Right atrium auricular region (tissue), 2 donors: ENCODE results near the gene OOSP4A. TPM values are rescaled to one million over a fixed set of nuclear protein-coding genes. Genes with fewer than 3 reads are reported as not detected.

Experiments
- DNase-seq: peaks from one replicate; pipeline ENCODE4 v3.0.0-alpha.2; 2019; ENCODE audit warnings: low spot score
- H3K27ac ChIP-seq, 2 donors: fragments of 200-600 bp; sonication (generic); 1 replicate in 1 of 2; 2 replicates in 1 of 2; pipeline ENCODE4 v1.5.1; 2016 to 2019
- H3K27me3 ChIP-seq, 2 donors: fragments of 200-600 bp; sonication (generic); one replicate each; pipeline versions ENCODE4 v1.5.1 to v1.6.0; 2017 to 2019
- H3K36me3 ChIP-seq: fragments of 200-600 bp; sonication (generic); one replicate; pipeline ENCODE4 v1.5.1; 2016
- H3K4me1 ChIP-seq, 2 donors: fragments of 200-600 bp; sonication (generic); one replicate each; pipeline versions ENCODE4 v1.5.1 to v1.6.0; 2017 to 2019
- H3K4me3 ChIP-seq, 2 donors: fragments of 200-600 bp; sonication (generic); 1 replicate in 1 of 2; 2 replicates in 1 of 2; pipeline ENCODE4 v1.5.1; 2017 to 2019; ENCODE audit warnings: mild to moderate bottlenecking in 1 of 2, moderate library complexity in 1 of 2
- H3K9me3 ChIP-seq, 2 donors: fragments of 200-600 bp; sonication (generic); one replicate each; pipeline ENCODE4 v1.5.1; 2019
- total RNA-seq, 2 donors: library from RNA; depleted of rRNA; stranded (reverse); fragments of >200 nt; gene quantifications; one replicate each; pipeline ENCODE4 v1.1.0, GENCODE V29; 2016
- TF ChIP-seq, protein P1 (sequence below), 2 donors: fragments of 200-600 bp; sonication (generic); IDR thresholded peaks; one replicate each; pipeline ENCODE4 v1.5.1; 2019; ENCODE audit warnings: antibody characterized with exemption in 2 of 2

OOSP4A gene
- total RNA-seq, 2 donors from 2014 or later: not detected

DNA sequence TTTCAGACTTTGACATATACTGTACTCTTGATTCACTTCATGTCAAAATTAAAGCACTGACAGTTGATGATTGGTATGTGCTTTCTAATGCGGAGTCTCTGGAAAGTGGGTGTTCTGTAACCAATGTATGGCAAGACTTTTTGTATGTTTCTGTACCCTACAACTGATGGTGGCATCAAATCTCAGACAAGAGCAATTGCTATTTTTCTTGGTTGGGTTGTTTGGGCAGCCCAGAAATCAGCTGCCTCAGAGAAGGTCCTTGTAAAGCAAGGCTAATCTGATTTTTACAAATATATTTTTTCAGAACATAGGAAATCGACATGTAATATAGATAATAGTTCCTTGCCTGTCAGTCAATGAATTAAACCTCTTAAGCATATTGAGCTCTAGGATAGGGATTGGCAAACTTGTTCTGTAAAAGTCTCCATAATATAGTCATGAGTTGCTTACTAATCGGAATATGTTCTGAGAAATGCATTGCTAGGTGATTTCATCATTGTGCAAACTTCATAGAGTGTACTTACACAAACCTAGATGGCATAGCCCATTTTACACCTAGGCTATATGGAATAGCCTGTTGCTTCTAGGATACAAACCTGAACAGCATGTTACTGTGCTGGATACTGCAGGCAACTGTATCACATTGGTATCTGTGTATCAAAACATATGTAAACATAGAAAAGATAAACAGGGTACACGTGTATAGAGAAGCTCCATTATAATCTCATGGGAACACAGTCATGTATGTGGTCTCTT is 10.2 kb upstream of the OOSP4A start:
- Histone ChIP-seq H3K36me3 (no peaks in the 10 kb centered on the region), H3K4me1 (peaks cover 0 to 4% of the 10 kb centered on the region in 2 donors), H3K9me3 (no peaks in the 10 kb centered on the region), H3K27me3 (no peaks in the 10 kb centered on the region), H3K4me3 (no peak overlapping the region), H3K27ac (no peak overlapping the region)
- TF ChIP-seq, protein P1, sequence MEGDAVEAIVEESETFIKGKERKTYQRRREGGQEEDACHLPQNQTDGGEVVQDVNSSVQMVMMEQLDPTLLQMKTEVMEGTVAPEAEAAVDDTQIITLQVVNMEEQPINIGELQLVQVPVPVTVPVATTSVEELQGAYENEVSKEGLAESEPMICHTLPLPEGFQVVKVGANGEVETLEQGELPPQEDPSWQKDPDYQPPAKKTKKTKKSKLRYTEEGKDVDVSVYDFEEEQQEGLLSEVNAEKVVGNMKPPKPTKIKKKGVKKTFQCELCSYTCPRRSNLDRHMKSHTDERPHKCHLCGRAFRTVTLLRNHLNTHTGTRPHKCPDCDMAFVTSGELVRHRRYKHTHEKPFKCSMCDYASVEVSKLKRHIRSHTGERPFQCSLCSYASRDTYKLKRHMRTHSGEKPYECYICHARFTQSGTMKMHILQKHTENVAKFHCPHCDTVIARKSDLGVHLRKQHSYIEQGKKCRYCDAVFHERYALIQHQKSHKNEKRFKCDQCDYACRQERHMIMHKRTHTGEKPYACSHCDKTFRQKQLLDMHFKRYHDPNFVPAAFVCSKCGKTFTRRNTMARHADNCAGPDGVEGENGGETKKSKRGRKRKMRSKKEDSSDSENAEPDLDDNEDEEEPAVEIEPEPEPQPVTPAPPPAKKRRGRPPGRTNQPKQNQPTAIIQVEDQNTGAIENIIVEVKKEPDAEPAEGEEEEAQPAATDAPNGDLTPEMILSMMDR (IDR thresholded peaks at IDR 0.05): no peak
- DNase-seq: no peak

DNA sequence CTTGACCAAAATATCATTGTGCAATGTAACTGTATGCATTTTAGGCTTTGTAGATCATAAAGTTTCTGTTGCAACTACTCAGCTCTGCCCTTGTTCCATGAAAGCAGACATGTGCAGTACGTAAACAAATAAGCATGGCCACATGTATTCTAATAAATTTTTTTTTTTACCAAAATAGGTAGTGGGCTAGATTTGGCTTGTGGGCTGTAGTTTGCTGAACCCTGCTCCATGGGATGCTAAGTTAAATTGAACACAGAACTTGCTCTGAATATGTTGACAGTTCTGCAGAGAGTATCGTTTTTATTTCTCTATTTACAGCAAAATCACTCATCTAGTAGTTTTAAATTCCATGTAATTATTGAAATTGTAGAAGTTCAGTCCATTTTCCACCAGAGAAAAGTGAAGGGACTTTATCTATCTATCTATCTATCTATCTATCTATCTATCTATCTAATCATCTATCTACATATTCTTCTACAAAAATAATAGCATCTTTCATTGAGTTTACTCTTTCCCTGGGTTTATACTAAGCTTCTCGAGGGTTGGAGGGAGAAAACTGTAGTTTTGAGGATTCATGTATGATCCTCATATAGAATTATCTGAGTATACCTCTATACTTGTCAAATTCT is 9.5 kb upstream of the OOSP4A start:
- Histone ChIP-seq H3K4me1 (peaks cover 0 to 4% of the 10 kb centered on the region in 2 donors), H3K36me3 (no peaks in the 10 kb centered on the region), H3K4me3 (no peak overlapping the region), H3K27ac (no peak overlapping the region), H3K9me3 (no peaks in the 10 kb centered on the region), H3K27me3 (no peaks in the 10 kb centered on the region)
- TF ChIP-seq, protein P1 (IDR thresholded peaks at IDR 0.05): no peak
- DNase-seq: no peak

DNA sequence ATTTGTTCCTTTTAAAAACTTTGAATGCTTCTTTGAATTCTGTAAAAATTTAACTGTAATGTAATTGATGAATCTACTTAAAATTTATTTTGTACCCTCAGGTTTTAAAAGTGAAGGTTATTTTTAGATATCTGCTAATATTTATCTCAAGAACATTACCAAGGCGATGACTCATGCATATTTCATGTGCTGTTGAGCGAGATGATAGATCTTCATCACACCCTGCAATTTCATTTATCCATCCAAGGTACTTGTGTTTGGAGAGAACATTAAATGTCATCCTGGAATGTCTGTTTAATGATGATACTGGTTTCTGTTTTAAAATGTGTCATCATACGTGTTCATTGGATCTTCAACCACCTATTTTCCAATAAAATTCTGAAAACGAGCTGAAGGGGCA is 6.7 kb upstream of the OOSP4A start:
- no peak for DNase-seq
- Histone ChIP-seq H3K4me1 (peaks cover 0 to 9% of the 10 kb centered on the region in 2 donors), H3K27ac (no peak overlapping the region), H3K27me3 (no peaks in the 10 kb centered on the region), H3K9me3 (no peaks in the 10 kb centered on the region), H3K4me3 (no peak overlapping the region), H3K36me3 (no peaks in the 10 kb centered on the region)
- TF ChIP-seq, protein P1 (IDR thresholded peaks at IDR 0.05): no peak

DNA sequence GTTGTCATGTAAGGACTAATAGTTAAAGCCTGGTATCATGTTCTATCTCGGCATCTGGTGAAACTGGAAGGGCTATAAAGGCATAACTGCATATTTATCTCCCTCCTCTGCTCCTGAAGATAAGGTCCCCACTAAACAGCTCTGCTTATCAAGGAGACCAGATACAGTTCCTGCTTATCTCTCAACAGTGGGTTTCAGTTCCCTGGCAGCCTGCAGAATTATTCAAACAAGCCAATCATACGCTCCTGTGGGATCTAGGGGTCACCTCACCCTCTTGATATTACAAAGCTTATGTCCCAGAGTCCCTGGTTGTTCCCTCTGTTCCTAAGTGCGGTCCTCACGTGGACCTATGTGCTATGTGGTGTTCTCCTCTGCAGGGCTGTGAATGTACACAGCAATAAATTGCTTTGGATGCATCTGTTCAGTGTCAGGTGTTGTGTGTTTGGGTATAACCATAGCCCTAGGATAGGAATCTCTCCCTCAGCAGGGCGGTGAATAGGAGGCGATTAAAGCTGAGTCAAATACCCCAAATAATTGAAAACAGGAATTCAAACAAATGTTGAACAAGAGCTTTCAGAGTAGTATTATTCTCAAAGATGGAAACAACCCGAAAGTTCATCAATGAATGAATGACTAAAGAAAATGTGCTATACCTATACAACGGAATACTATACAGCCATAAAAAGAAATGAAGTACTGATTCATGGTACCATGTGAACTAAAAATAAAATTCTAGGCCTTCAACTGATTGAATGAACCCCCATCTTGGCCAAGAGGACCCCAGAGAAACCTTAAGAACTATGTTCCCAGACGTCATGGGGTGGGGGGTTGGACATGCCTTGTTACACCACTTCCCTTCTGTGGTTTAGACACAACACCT is 3.1 kb upstream of the OOSP4A start:
- no peak for DNase-seq
- TF ChIP-seq, protein P1 (IDR thresholded peaks at IDR 0.05): no peak
- Histone ChIP-seq H3K36me3 (no peaks in the 10 kb centered on the region), H3K27ac (peak overlapping the region; percentile 9 to 26), H3K27me3 (no peaks in the 10 kb centered on the region), H3K4me1 (peaks cover 0 to 9% of the 10 kb centered on the region in 2 donors), H3K4me3 (no peak overlapping the region), H3K9me3 (no peaks in the 10 kb centered on the region)

DNA sequence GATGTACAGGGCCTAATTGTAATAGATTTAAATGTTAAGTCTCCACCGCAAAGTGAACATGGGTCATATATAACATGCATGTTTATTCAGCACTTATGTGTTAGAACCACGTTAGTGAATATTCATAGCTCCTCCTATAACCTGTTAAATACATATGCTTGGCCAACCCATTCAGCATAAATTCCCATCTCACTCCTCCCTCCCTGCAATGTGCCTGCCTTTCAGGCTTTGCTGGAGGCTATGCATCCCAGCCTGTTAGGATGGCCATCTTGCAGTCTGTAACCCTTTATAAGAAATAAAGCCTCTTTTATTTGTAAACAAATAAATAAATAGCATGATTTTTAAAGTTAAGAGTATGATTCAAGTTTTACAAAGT is 1.7 kb upstream of the OOSP4A start:
- no peaks in the 10 kb centered on the region for H3K9me3 ChIP-seq
- H3K4me3 ChIP-seq: no peak overlapping the region
- H3K4me1 ChIP-seq: peaks cover 0 to 9% of the 10 kb centered on the region in 2 donors
- TF ChIP-seq, protein P1 (IDR thresholded peaks at IDR 0.05): no peak
- H3K27me3 ChIP-seq: no peaks in the 10 kb centered on the region
- DNase-seq: no peak
- H3K36me3 ChIP-seq: no peaks in the 10 kb centered on the region
- H3K27ac ChIP-seq: peak overlapping the region in 1 of 2 donors; percentile 18
